ENCODE measurements around the gene PRSS27.

PRSS27 gene
- total RNA-seq = 0.19 to 1.0 (median 0.35) reads per million in 3 donors

DNA sequence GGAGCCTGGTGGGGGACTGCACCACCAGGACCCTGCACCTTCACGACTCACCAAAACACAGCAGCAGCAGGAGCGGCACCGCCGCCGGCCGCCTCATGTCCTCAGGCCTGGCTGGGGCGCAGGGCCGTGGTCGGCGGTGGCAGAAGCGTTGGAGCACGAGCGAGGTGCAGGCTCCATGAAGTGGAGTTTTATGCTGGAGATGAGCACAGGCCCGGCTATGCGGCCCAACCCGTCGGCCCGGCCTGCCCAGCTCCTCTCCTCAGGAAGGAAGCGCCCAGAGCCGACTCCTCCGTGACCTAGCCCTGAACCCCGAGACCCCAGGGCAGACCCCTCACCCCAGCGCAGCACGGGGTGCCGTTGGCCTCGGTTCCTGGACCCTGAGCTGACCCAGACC lies at the start of gene PRSS27:
PRSS27 (minus strand) TSS at position 161 of the 394 bp plus-strand sequence; CDS start at position 97, 64 bp downstream.
- Histone ChIP-seq H3K27ac (ENCODE audit: insufficient read depth, low read length, poor library complexity, severe bottlenecking) (peak within 1 kb of the TSS; percentile 62), H3K9me3 (ENCODE audit: control insufficient read depth, low read length) (no peaks in the 10 kb centered on the region), H3K27me3 (replicated peaks; ENCODE audit: control insufficient read depth, insufficient read depth, low read length, poor library complexity, severe bottlenecking) (no peaks in the 10 kb centered on the region), H3K4me1 (ENCODE audit: control insufficient read depth, insufficient read depth, low read length, poor library complexity, severe bottlenecking) (peaks cover 12% of the 10 kb centered on the region), H3K4me3 (ENCODE audit: insufficient read depth, low read depth, low read length, poor library complexity, severe bottlenecking) (peak within 1 kb of the TSS; percentile 64), H3K36me3 (ENCODE audit: control insufficient read depth, insufficient read depth, low read length) (no peaks in the 10 kb centered on the region)
- DNase-seq = no peak

DNA sequence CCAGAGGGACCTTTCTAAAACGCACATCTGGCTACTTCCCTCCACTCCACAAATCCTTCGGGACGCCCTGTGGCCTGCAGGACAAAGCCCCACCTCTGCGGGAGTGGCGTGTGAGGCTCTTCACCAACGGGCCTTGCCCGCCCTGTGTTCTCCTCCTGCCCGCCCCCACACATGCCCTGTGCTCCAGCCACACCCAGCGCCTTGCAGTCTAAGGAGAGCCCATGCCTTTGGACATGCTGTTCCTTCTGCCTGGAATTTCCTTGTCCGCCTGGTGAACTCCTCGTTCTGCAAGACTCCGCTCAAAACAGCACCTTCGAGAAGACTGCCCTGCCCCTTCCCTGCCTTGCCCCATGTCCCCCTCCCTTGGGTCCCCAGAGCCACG lies 49.6 kb upstream of the PRSS27 start:
- peaks cover 89% of the 10 kb centered on the region for H3K36me3 ChIP-seq (ENCODE audit: control insufficient read depth, insufficient read depth, low read length)
- no peaks in the 10 kb centered on the region for H3K9me3 ChIP-seq (ENCODE audit: control insufficient read depth, low read length)
- H3K27ac ChIP-seq (ENCODE audit: insufficient read depth, low read length, poor library complexity, severe bottlenecking) = no peak overlapping the region
- H3K4me3 ChIP-seq (ENCODE audit: insufficient read depth, low read depth, low read length, poor library complexity, severe bottlenecking) = no peak overlapping the region
- H3K27me3 ChIP-seq (replicated peaks; ENCODE audit: control insufficient read depth, insufficient read depth, low read length, poor library complexity, severe bottlenecking) = no peaks in the 10 kb centered on the region
- no peaks in the 10 kb centered on the region for H3K4me1 ChIP-seq (ENCODE audit: control insufficient read depth, insufficient read depth, low read length, poor library complexity, severe bottlenecking)
- DNase-seq = no peak

DNA sequence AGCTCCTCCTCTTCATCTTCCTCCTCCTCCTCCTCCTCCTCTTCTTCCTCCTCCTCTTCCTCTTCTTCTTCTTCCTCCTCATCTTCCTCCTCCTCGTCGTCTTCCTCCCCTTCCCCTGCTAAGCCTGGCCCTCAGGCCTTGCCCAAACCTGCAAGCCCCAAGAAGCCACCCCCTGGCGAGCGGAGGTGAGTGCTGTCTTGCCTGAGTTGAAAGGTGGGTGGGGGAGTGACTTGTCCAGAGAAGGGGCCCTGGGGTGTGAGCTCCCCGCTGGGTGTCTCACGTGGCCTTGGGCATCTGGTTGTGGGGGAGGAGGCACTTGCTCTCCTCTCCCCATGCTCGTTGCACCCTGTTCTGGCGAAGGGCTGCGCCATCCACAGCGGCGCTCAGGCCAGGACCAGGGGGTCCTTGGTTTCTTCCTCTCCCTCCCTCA lies 49.1 kb upstream of the PRSS27 start:
- H3K27ac ChIP-seq (ENCODE audit: insufficient read depth, low read length, poor library complexity, severe bottlenecking) = no peak overlapping the region
- DNase-seq = no peak
- no peak overlapping the region for H3K4me3 ChIP-seq (ENCODE audit: insufficient read depth, low read depth, low read length, poor library complexity, severe bottlenecking)
- no peaks in the 10 kb centered on the region for H3K27me3 ChIP-seq (replicated peaks; ENCODE audit: control insufficient read depth, insufficient read depth, low read length, poor library complexity, severe bottlenecking)
- no peaks in the 10 kb centered on the region for H3K9me3 ChIP-seq (ENCODE audit: control insufficient read depth, low read length)
- peaks cover 95% of the 10 kb centered on the region for H3K36me3 ChIP-seq (ENCODE audit: control insufficient read depth, insufficient read depth, low read length)
- H3K4me1 ChIP-seq (ENCODE audit: control insufficient read depth, insufficient read depth, low read length, poor library complexity, severe bottlenecking) = no peaks in the 10 kb centered on the region

DNA sequence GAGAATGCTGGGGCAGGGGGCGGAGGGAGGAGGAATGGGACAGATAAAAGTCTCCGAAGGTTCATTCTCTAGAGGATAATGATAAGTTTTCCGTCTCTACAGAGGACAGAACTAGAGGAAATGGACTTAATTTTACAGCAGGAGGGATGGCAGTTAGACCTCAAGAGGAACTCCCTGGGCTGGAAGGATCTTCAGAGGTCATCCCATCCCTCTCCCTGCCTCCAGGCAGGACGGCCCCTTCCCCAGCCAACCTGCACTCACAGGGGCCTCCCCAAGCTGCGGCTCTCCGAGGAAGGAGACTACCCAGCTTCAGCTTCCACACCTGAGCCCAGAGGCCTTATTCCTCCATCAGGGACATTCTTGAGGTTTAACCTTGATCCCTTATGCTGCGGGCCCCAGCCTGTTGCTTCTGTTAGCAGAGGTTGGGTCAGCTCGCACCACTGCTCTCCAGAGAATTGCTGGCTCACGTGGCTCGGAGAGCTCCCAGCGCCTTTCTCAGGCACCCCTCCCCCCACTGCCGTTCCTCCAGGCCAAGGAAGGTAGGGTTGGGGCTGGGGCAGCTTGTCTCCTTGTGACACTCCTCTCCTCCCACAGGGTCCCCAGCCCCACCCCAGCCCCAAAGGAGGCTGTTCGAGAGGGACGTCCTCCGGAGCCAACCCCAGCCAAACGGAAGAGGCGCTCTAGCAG lies 48.5 kb upstream of the PRSS27 start:
- Histone ChIP-seq H3K4me1 (ENCODE audit: control insufficient read depth, insufficient read depth, low read length, poor library complexity, severe bottlenecking) (no peaks in the 10 kb centered on the region), H3K9me3 (ENCODE audit: control insufficient read depth, low read length) (no peaks in the 10 kb centered on the region), H3K4me3 (ENCODE audit: insufficient read depth, low read depth, low read length, poor library complexity, severe bottlenecking) (no peak overlapping the region), H3K27me3 (replicated peaks; ENCODE audit: control insufficient read depth, insufficient read depth, low read length, poor library complexity, severe bottlenecking) (no peaks in the 10 kb centered on the region), H3K36me3 (ENCODE audit: control insufficient read depth, insufficient read depth, low read length) (peaks cover 96% of the 10 kb centered on the region), H3K27ac (ENCODE audit: insufficient read depth, low read length, poor library complexity, severe bottlenecking) (no peak overlapping the region)
- no peak for DNase-seq

- Histone ChIP-seq H3K27ac (ENCODE audit: insufficient read depth, low read length, poor library complexity, severe bottlenecking) (no peak overlapping the region), H3K36me3 (ENCODE audit: control insufficient read depth, insufficient read depth, low read length) (peaks cover 96% of the 10 kb centered on the region)
- DNase-seq = no peak
Observed at GRCh38 chr16:2767891-2768290, 47.9 kb upstream of the PRSS27 start.

DNA sequence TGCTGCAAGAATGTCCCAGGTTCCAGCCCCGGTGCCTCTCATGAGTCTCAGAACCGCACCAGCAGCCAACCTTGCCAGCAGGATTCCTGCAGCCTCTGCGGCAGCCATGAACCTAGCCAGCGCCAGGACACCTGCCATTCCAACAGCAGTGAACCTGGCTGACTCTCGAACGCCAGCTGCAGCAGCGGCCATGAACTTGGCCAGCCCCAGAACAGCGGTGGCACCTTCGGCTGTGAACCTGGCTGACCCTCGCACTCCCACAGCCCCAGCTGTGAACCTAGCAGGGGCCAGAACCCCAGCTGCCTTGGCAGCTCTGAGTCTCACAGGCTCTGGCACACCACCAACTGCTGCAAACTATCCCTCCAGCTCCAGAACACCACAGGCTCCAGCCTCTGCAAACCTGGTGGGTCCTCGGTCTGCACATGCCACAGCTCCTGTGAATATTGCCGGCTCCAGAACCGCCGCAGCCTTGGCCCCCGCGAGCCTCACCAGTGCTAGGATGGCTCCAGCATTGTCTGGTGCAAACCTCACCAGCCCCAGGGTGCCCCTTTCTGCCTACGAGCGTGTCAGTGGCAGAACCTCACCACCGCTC lies 47.2 kb upstream of the PRSS27 start:
- DNase-seq = no peak
- Histone ChIP-seq H3K27ac (ENCODE audit: insufficient read depth, low read length, poor library complexity, severe bottlenecking) (no peak overlapping the region), H3K27me3 (replicated peaks; ENCODE audit: control insufficient read depth, insufficient read depth, low read length, poor library complexity, severe bottlenecking) (no peaks in the 10 kb centered on the region), H3K36me3 (ENCODE audit: control insufficient read depth, insufficient read depth, low read length) (peaks cover 100% of the 10 kb centered on the region), H3K4me1 (ENCODE audit: control insufficient read depth, insufficient read depth, low read length, poor library complexity, severe bottlenecking) (no peaks in the 10 kb centered on the region), H3K4me3 (ENCODE audit: insufficient read depth, low read depth, low read length, poor library complexity, severe bottlenecking) (no peak overlapping the region), H3K9me3 (ENCODE audit: control insufficient read depth, low read length) (no peaks in the 10 kb centered on the region)

More at GRCh38 chr16:2767891-2768290, 47.9 kb upstream of the PRSS27 start:
- H3K27me3 ChIP-seq (replicated peaks; ENCODE audit: control insufficient read depth, insufficient read depth, low read length, poor library complexity, severe bottlenecking) = no peaks in the 10 kb centered on the region
- no peaks in the 10 kb centered on the region for H3K9me3 ChIP-seq (ENCODE audit: control insufficient read depth, low read length)
- H3K4me1 ChIP-seq (ENCODE audit: control insufficient read depth, insufficient read depth, low read length, poor library complexity, severe bottlenecking) = no peaks in the 10 kb centered on the region
- no peak overlapping the region for H3K4me3 ChIP-seq (ENCODE audit: insufficient read depth, low read depth, low read length, poor library complexity, severe bottlenecking)

- H3K27ac ChIP-seq (ENCODE audit: insufficient read depth, low read length, poor library complexity, severe bottlenecking) = no peak overlapping the region
- DNase-seq = no peak
- no peaks in the 10 kb centered on the region for H3K9me3 ChIP-seq (ENCODE audit: control insufficient read depth, low read length)
- peaks cover 100% of the 10 kb centered on the region for H3K36me3 ChIP-seq (ENCODE audit: control insufficient read depth, insufficient read depth, low read length)
- no peaks in the 10 kb centered on the region for H3K27me3 ChIP-seq (replicated peaks; ENCODE audit: control insufficient read depth, insufficient read depth, low read length, poor library complexity, severe bottlenecking)
- no peaks in the 10 kb centered on the region for H3K4me1 ChIP-seq (ENCODE audit: control insufficient read depth, insufficient read depth, low read length, poor library complexity, severe bottlenecking)
- no peak overlapping the region for H3K4me3 ChIP-seq (ENCODE audit: insufficient read depth, low read depth, low read length, poor library complexity, severe bottlenecking)
Observed at GRCh38 chr16:2766430-2767139, 46.6 kb upstream of the PRSS27 start.

GRCh38 chr16:2765462-2766404 lies 45.7 kb upstream of the PRSS27 start:
- DNase-seq = no peak
- no peaks in the 10 kb centered on the region for H3K9me3 ChIP-seq (ENCODE audit: control insufficient read depth, low read length)
- no peaks in the 10 kb centered on the region for H3K4me1 ChIP-seq (ENCODE audit: control insufficient read depth, insufficient read depth, low read length, poor library complexity, severe bottlenecking)
- H3K27me3 ChIP-seq (replicated peaks; ENCODE audit: control insufficient read depth, insufficient read depth, low read length, poor library complexity, severe bottlenecking) = no peaks in the 10 kb centered on the region
- H3K4me3 ChIP-seq (ENCODE audit: insufficient read depth, low read depth, low read length, poor library complexity, severe bottlenecking) = no peak overlapping the region
- H3K27ac ChIP-seq (ENCODE audit: insufficient read depth, low read length, poor library complexity, severe bottlenecking) = no peak overlapping the region
- peaks cover 100% of the 10 kb centered on the region for H3K36me3 ChIP-seq (ENCODE audit: control insufficient read depth, insufficient read depth, low read length)

GRCh38 chr16:2764718-2765117 lies 44.7 kb upstream of the PRSS27 start:
- DNase-seq = no peak
- H3K4me1 ChIP-seq (ENCODE audit: control insufficient read depth, insufficient read depth, low read length, poor library complexity, severe bottlenecking) = no peaks in the 10 kb centered on the region

More at GRCh38 chr16:2764718-2765117, 44.7 kb upstream of the PRSS27 start:
- Histone ChIP-seq H3K4me3 (ENCODE audit: insufficient read depth, low read depth, low read length, poor library complexity, severe bottlenecking) (no peak overlapping the region), H3K27me3 (replicated peaks; ENCODE audit: control insufficient read depth, insufficient read depth, low read length, poor library complexity, severe bottlenecking) (no peaks in the 10 kb centered on the region), H3K36me3 (ENCODE audit: control insufficient read depth, insufficient read depth, low read length) (peaks cover 100% of the 10 kb centered on the region), H3K27ac (ENCODE audit: insufficient read depth, low read length, poor library complexity, severe bottlenecking) (no peak overlapping the region), H3K9me3 (ENCODE audit: control insufficient read depth, low read length) (no peaks in the 10 kb centered on the region)

Data from effector memory CD4-positive, alpha-beta T cell (primary cell).